SKM-1 treated with dmso at 0.1 percent for 144 hours (cell line): ENCODE results near the gene ELN.

ENCODE experiments used
- DNase-seq: peaks from one replicate; lab custom pipeline; 2025; ENCODE audit not compliant: unreplicated experiment; lab: John Stamatoyannopoulos, UW

The ELN gene

DNA sequence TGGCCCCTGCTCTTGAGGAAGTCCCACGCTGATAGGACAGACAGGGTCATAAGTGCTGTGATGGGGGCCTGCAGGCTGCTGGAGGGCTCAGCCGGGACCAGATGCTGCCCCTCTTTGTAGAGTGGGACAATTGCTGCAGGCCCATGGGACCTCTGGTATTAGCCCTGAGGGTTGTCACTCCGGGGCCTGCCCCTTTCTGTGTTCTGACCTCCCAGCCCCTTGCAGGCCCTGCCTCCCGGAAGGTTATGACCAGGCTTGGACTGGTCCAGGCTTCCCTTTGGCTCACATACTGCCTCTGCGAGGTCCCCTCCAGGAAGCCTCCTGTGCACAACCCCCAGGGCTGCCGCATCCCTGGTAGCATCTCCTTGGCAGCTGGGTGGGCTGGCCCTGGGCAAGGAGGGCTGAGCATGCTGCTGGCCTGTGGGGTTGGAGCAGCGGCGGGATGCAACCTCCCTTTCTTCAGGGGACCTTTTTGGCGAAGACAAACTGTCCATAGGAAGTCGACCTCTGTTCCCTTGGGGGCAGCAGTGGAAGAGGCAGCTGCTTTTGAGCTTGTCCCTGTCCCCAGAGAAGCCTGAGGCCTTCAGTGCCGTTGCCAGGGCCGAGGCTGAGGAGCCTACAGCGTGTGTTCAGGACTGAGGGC is 64.5 kb downstream of the ELN start:
- DNase-seq = no peak

DNA sequence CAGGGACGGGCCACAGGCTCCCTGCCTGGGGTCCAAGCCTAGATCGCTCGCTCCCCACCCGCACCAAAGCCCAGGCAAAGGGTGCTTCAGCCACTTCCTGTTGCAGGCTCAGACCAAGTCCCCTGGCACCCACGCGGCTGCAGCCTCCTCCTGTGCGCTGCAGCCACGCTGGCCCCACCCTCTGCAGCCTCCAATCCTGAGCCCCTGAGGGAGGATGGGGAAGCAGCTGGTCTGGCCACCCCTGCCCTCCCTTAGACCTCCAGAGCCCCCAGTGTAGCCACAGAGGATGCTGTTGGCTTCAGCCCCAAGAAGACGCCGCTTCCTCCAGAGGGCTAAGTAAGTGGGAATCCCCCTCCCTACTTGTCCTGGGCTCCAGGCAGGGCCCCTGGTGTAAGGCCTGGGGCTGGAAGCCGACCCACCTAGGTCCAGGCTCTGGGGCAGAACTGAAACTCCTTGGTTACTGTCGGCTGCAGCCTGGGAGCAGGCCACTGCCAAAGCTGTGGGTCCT is 65.0 kb downstream of the ELN start:
- no peak for DNase-seq

DNA sequence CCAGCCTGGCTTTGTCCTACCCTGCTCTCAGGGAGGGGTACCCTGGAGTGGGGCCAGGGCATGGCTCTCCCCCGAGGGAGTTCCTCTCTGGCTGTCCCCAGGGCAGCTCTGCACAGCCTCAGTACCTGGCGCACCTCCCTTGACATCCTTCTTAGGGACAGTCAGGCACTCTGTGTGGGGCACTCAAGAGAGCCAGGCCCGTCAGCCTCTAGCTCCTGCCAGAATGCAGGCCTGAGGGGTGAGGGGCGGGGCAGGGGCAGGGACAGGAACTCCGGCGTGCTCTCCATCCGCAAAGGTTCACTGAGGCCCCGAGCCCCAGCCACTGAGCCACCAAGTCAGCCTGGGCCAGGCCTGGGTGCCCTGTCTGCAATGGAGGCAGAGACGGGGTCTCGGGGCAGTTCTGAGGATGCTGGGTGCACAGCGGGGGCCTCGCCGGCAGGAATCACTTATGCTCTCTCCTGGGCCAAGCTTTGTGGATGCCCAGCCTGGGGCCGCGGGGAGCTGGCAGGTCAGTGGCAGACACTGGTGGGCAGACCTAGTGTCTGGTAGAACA is 65.8 kb downstream of the ELN start:
- DNase-seq = no peak

DNA sequence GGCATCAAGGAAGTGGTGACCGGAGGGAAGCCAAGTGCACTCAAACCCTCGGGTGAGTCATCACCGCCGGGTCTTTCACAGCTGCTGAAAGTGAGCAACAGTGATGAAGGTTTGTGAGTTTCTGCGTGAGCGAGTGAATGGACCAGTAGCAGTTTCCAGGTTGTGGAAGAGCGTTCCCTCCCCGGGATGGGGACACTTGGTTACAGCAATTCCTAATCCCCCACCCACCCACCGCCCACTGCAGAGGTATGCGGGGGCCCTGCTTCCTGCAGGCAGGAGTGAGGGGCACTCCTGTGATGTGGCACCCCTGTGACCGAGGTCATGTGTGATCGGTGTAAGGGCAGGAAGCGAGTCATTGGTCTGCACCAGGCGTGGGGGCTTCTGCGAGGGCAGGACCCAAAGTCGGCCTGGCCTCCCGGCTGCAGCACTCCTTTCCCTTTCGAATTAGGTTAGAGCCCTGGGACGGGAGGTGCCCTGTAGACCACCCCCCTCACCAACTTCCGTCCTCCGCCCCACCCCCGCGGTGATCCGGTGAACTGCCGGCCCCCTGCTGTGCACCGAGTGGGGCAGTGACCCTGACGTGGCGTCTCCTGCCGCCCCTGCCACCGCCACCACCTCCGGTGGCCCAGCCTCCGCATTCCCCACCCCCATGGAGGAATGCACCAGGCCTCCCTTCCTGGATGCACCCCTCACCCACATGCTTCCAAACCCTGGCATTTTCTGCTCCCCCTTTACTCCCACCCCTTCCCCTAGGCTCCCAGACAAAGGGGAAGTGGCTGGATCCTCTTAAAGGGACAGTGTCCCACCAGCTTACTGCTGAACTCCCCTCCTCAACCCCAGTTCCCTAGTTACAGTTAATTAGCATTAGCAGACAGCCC is 66.5 kb downstream of the ELN start:
- DNase-seq = peak; percentile 76

DNA sequence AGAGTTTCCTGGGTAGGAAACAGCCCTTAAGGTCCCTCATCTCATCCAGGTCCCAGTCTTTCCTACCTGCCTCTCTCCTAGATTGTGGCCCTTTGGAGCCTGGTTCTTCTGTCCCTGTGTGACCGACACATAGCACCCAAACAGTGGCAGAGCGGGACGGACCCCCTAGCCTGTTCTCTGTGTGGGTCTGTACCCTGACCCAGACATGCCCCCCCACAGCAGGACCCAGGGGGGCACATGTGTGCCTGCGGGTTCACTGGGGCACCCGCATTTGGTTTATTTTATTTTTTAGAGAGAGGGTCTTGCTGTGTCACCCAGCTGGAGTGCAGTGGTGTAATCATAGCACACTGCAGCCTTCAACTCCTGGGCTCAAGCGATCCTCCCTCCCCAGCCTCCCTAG is 67.2 kb downstream of the ELN start:
- no peak for DNase-seq

DNA sequence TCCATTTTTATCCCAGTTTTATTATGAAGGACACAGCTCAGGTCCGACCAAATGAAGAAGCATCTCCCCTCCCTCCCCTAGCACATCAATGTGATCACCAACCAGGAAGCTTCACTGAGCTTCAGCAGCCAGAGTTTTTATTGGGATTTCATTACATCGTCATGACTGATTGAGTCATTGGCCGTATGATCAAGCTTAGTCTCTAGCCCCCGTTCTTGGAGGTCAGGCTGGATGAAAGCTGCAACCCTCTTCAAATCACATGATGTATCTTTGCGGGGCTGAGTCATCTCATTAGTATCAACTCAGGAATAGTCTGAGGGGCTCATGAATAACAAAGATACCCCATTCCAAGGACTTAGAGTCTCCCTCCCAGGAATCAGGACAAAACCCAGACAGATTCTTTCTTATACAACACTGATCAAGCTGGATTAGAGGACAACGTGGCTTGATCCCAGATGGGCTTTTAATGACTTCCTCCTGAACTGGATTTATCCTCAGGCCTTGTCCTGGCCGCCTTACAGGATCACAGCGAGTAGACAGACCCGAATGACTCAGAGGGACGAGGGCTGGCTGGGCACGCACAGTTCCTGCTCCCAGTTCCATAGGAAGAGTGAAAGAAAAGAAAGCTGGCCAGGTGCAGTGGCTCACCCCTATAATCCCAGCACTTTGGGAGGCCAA is 70.1 kb downstream of the ELN start:
- DNase-seq = no peak

DNA sequence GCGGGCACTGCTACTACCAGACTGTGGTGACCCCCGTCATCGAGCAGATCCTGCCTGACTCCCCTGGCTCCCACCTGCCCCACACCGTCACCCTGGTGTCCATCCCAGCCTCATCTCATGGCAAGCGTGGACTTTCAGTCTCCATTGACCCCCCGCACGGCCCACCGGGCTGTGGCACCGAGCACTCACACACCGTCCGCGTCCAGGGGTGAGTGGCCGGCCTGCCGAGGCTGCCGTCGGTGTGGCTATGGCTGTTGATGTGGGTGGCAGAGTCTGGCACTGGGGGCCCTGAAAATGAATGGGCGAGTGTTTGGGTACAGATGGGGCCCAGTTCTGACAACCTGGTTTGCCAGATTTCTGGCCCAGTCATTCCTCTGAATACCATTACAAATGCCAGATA is 71.1 kb downstream of the ELN start:
- DNase-seq = no peak

DNA sequence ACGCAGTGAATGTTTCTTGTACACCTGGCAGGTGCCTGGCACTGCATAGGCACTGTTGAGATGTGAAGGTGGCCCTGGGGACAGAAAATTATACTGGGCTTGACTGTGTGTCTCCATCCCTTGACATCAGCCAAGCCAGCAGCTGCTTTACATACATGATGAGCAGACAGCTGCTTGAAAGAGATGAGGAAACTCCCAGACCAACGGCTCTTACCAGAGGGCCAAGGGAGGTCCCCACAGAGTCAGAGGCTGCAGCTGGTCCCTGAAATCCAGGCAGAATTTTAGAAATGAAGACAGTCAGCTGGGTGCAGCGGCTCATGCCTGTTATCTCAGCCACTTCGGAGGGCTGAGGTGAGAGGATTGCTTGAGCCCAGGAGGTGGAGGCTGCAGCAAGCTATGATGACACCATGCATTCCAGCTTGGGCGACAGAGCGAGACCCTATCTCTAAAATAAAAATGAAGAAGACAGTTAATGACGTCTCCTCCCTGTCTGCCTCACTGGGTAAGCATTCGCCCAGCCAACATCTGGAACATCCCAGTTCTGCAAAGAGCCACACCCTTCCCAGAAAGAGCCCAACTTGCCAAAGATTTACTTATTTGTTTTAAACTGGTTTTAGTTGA is 73.2 kb downstream of the ELN start:
- no peak for DNase-seq

DNA sequence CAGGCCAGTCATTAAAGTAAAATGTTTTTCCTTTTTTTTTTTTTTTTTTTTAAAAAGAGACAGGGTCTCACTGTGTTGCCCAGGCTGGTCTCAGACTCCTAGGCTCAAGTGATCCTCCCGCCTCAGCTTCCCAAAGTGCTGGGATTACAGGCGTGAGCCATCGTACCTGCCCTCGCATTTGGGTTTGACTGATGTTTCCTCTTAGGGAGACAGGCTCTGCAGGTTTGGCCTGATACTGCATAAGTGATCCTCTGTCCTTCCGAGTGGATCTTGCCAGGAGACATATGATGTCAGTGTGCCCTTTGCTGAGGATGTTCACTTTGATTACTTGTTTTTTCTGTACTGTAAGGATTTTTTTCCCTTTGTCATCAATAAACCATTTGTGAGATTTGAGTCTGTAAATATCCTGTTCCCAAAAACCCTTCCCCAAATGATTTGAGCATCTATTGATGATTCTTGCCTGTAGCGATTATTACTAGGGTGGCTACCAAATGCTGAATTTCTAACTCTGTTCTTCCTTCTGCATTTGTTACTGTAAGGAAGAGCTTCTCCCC is 75.3 kb downstream of the ELN start:
- no peak for DNase-seq

DNA sequence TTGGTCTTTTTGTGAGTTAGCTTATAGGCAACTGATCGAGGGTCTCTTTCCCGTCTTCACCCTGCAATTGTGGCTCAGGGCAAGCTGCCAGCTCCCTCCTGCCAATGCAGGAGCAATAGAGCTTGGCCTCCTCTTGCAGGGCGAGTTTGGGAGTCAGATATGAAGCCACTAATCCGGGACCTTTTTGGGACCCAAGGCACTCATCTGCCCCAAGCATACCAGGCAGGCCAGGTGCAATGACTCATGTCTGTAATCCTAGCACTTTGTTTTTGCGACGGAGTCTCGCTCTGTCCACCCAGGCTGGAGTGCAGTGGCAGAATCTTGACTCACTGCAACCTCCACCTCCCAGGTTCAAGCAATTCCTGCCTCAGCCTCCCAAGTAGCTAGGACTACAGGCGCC is 76.7 kb downstream of the ELN start:
- DNase-seq = no peak

DNA sequence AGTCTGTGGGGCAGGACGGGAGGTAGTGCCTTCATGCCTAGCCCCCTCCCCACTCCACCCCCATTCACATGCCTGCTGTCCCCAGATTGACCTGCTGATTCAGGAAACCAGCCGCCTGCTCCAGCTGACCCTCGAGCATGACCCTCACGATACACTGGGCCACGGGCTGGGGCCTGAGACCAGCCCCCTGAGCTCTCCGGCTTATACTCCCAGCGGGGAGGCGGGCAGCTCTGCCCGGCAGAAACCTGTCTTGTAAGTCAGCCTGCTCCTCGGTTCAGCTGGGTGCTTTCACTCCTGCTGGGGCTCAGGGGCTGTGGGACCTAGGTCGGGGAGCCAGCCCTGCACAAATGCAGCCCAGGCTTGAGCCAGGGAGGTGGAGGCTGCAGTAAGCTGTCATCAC is 78.0 kb downstream of the ELN start:
- no peak for DNase-seq

DNA sequence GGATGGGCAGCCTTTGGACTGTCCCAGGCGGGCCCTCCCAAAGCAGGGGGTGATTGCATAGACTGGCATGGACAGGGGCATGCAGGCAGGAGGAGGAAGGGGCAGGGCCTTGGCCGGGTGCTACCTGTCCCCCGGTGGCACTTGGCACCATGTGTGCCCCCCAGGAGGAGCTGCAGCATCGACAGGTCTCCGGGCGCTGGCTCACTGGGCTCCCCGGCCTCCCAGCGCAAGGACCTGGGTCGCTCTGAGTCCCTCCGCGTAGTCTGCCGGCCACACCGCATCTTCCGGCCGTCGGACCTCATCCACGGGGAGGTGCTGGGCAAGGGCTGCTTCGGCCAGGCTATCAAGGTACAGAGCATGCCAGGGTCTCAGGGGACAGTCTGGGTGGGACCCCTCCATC is 78.9 kb downstream of the ELN start:
- no peak for DNase-seq

DNA sequence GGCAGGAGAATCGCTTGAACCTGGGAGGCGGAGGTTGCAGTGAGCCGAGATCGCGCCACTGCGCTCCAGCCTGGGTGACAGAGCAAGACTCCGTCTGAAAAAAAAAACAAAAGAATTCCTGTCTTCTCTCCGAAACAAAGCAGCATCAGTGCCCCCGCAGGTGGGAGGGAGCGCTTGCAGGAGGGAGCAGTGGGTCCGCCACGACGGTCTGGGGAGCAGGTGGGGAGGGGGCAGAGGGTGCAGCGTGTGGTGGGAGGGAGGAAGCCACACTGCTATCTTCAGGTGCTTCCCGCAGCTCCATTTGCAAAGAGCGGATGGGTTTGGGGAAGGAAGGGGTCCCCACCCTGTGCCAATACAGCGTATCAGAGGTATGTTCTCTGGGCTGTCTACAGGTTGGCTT is 87.4 kb downstream of the ELN start:
- no peak for DNase-seq

DNA sequence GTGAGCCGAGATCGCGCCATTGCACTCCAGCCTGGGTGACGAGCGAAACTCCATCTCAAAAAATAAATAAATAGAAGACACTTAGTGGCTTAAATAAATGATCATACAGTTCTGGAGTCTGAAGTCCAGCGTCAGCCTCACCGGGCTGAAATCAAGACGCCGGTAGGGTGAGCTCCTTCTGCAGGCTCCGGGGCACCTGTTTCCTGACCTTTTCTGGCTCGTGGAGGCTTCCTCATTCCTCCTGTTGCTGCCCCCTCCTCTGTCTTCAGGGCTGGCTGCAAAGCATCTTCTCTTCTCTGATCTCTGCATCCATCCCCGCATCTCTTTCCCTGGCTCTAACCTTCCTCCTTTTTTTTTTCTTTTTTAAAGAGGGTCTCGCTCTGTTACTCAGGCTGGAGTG is 88.4 kb downstream of the ELN start:
- DNase-seq = no peak
